Measurements from ENCODE around the gene MIS12.

DNA sequence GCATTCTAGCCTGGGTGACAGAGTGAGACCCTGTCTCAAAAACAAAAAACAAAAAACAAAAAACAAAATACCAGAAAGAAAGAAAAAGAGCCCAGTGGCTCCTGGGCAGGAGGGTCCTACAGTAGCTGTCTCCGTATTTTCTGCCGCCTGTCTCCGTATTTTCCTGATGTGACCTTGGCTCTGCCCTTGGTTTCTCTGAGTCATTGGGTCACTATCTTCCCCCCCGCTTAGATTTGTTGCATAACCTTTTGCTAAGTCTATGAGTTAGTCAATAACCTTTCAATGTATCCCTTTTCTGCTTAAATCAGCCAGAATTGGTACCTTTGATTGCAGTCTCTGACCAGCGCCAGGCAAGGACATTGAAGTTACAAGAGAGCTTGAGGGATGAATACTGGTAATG, 36.9 kb downstream of the MIS12 start:
- TF ChIP-seq, protein P1, sequence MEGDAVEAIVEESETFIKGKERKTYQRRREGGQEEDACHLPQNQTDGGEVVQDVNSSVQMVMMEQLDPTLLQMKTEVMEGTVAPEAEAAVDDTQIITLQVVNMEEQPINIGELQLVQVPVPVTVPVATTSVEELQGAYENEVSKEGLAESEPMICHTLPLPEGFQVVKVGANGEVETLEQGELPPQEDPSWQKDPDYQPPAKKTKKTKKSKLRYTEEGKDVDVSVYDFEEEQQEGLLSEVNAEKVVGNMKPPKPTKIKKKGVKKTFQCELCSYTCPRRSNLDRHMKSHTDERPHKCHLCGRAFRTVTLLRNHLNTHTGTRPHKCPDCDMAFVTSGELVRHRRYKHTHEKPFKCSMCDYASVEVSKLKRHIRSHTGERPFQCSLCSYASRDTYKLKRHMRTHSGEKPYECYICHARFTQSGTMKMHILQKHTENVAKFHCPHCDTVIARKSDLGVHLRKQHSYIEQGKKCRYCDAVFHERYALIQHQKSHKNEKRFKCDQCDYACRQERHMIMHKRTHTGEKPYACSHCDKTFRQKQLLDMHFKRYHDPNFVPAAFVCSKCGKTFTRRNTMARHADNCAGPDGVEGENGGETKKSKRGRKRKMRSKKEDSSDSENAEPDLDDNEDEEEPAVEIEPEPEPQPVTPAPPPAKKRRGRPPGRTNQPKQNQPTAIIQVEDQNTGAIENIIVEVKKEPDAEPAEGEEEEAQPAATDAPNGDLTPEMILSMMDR (IDR thresholded peaks at IDR 0.05; ENCODE audit: low read length): no peak
- TF ChIP-seq EZH2 (IDR thresholded peaks at IDR 0.05; ENCODE audit: borderline replicate concordance, low read length): no peak

All from OCI-LY1 (cell line).